Neural cell (in vitro differentiated cells): Measurements from ENCODE around the gene MAML2.

Experiments
- EZH2 ChIP-seq: fragments of 200-600, 300-800 bp; shearing (Covaris generic), sonication (generic); IDR thresholded peaks from 2 replicates; pipeline ENCODE4 v1.6.1; 2014; ENCODE audit warnings: antibody characterized with exemption, low read length, borderline replicate concordance, mild to moderate bottlenecking; ENCODE audit not compliant: insufficient read depth, poor library complexity, severe bottlenecking
- SMC3 ChIP-seq: fragments of 450-650 bp; conservative IDR thresholded peaks from 2 replicates; pipeline ENCODE4 v1.6.1; 2014; ENCODE audit warnings: antibody characterized with exemption, mild to moderate bottlenecking, moderate library complexity; ENCODE audit not compliant: poor library complexity
- TF ChIP-seq, protein P1 (sequence below): fragments of 450-650 bp; IDR thresholded peaks from 2 replicates; pipeline ENCODE4 v1.5.1; 2014; ENCODE audit warnings: antibody characterized with exemption, mild to moderate bottlenecking, moderate library complexity; ENCODE audit not compliant: poor library complexity, severe bottlenecking
- TF ChIP-seq, protein P2 (sequence below): IDR thresholded peaks from 2 replicates; pipeline ENCODE4 v1.6.1; 2012; ENCODE audit warnings: borderline replicate concordance

DNA sequence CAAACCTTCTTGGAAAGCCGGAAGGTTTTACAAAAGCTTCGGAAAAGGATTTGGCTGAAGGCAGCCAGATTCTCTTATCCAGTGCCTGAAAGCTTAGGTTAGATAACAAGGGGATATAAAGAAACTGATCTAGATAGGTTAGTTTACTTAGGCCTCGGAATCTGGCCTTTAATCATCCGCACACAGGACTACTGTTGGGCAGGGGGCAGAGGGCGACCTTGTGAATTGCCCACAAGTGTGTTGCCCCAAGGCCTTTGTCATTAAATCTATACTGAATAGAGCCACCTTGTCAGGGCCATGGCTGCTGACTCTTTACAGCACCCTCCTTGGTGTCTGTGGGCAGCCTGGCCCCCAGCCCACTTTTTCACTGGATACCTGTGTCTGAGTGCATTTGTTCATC lies 409.4 kb downstream of the MAML2 start:
- TF ChIP-seq, protein P1, sequence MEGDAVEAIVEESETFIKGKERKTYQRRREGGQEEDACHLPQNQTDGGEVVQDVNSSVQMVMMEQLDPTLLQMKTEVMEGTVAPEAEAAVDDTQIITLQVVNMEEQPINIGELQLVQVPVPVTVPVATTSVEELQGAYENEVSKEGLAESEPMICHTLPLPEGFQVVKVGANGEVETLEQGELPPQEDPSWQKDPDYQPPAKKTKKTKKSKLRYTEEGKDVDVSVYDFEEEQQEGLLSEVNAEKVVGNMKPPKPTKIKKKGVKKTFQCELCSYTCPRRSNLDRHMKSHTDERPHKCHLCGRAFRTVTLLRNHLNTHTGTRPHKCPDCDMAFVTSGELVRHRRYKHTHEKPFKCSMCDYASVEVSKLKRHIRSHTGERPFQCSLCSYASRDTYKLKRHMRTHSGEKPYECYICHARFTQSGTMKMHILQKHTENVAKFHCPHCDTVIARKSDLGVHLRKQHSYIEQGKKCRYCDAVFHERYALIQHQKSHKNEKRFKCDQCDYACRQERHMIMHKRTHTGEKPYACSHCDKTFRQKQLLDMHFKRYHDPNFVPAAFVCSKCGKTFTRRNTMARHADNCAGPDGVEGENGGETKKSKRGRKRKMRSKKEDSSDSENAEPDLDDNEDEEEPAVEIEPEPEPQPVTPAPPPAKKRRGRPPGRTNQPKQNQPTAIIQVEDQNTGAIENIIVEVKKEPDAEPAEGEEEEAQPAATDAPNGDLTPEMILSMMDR: no peak
- no peak for TF ChIP-seq EZH2
- TF ChIP-seq SMC3: no peak
- TF ChIP-seq, protein P2, sequence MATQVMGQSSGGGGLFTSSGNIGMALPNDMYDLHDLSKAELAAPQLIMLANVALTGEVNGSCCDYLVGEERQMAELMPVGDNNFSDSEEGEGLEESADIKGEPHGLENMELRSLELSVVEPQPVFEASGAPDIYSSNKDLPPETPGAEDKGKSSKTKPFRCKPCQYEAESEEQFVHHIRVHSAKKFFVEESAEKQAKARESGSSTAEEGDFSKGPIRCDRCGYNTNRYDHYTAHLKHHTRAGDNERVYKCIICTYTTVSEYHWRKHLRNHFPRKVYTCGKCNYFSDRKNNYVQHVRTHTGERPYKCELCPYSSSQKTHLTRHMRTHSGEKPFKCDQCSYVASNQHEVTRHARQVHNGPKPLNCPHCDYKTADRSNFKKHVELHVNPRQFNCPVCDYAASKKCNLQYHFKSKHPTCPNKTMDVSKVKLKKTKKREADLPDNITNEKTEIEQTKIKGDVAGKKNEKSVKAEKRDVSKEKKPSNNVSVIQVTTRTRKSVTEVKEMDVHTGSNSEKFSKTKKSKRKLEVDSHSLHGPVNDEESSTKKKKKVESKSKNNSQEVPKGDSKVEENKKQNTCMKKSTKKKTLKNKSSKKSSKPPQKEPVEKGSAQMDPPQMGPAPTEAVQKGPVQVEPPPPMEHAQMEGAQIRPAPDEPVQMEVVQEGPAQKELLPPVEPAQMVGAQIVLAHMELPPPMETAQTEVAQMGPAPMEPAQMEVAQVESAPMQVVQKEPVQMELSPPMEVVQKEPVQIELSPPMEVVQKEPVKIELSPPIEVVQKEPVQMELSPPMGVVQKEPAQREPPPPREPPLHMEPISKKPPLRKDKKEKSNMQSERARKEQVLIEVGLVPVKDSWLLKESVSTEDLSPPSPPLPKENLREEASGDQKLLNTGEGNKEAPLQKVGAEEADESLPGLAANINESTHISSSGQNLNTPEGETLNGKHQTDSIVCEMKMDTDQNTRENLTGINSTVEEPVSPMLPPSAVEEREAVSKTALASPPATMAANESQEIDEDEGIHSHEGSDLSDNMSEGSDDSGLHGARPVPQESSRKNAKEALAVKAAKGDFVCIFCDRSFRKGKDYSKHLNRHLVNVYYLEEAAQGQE: no peak
